WTC11 (cell line): ENCODE results near the gene GALNT2. TPM values are rescaled to one million over a fixed set of nuclear protein-coding genes. Genes with fewer than 3 reads are reported as not detected.

ENCODE experiments used
- ATAC-seq: fragments of 200-7000 bp; cut with Tn5 transposase; 2 replicates; pipeline ENCODE4 v1.10.0; 2021; ENCODE audit warnings: mild to moderate bottlenecking, moderate library complexity
- CTCF ChIA-PET: fragments of 300-600 bp; sonication (Branson Sonifier 250); formaldehyde crosslinking; loops from one replicate; lab custom pipeline; 2021; ENCODE audit warnings: antibody characterized with exemption; lab: Charles Lee
- POLR2A ChIA-PET: fragments of 350-600 bp; sonication (Branson Sonifier 250); formaldehyde crosslinking; loops from one replicate; lab custom pipeline; 2021; ENCODE audit warnings: antibody characterized with exemption; lab: Charles Lee
- DNase-seq: peaks from one replicate; pipeline ENCODE4 v3.0.0; 2021; ENCODE audit warnings: low spot score
- H3K27ac Mint-ChIP-seq: 2 replicates; pipeline ENCODE4 v1.8.0; 2021; ENCODE audit warnings: mixed read lengths
- H3K27me3 Mint-ChIP-seq: 2 replicates; pipeline ENCODE4 v1.8.0; 2021; ENCODE audit warnings: low read depth, mild to moderate bottlenecking, moderate library complexity, mixed read lengths
- H3K36me3 Mint-ChIP-seq: 2 replicates; pipeline ENCODE4 v1.8.0; 2021; ENCODE audit warnings: mixed read lengths
- H3K4me1 Mint-ChIP-seq: 2 replicates; pipeline ENCODE4 v1.8.0; 2022; ENCODE audit warnings: mixed read lengths
- H3K4me3 Mint-ChIP-seq: 2 replicates; pipeline ENCODE4 v1.8.0; 2021; ENCODE audit warnings: mild to moderate bottlenecking, moderate library complexity, mixed read lengths
- H3K9me3 Mint-ChIP-seq: 2 replicates; pipeline ENCODE4 v1.8.0; 2021; ENCODE audit warnings: mixed read lengths
- AFF4 ChIP-seq: sonication (generic); formaldehyde crosslinking; IDR thresholded peaks from 2 replicates; pipeline ENCODE4 v1.8.1; 2023; ENCODE audit warnings: mild to moderate bottlenecking, missing genetic modification reagents, borderline replicate concordance
- ATF3 ChIP-seq: sonication (generic); formaldehyde crosslinking; conservative IDR thresholded peaks from 2 replicates; pipeline ENCODE4 v1.8.1; 2022; ENCODE audit warnings: mild to moderate bottlenecking, missing genetic modification reagents
- CTCF ChIP-seq: fragments of 200-600 bp; IDR thresholded peaks from 2 replicates; pipeline ENCODE4 v1.8.0; 2022; ENCODE audit warnings: antibody characterized with exemption
- ERG ChIP-seq: fragments of 250-450 bp; sonication (Bioruptor Pico); IDR thresholded peaks from 2 replicates; pipeline ENCODE4 v1.8.0; 2021; ENCODE audit warnings: mild to moderate bottlenecking
- FOXJ3 ChIP-seq: sonication (generic); formaldehyde crosslinking; IDR thresholded peaks from 2 replicates; pipeline ENCODE4 v1.9.0; 2021; ENCODE audit warnings: missing genetic modification reagents, mild to moderate bottlenecking, borderline replicate concordance
- FOXK1 ChIP-seq: sonication (generic); formaldehyde crosslinking; IDR thresholded peaks from 2 replicates; pipeline ENCODE4 v1.8.0; 2022; ENCODE audit warnings: mild to moderate bottlenecking, moderate library complexity, missing genetic modification reagents
- GTF2I ChIP-seq: fragments of 250-450 bp; sonication (Bioruptor Pico); conservative IDR thresholded peaks from 2 replicates; pipeline ENCODE4 v1.4.0; 2021; ENCODE audit warnings: mild to moderate bottlenecking
- JUN ChIP-seq: sonication (generic); formaldehyde crosslinking; IDR thresholded peaks from 2 replicates; pipeline ENCODE4 v1.8.0; 2023; ENCODE audit warnings: mild to moderate bottlenecking, missing genetic modification reagents
- NR1H2 ChIP-seq: sonication (generic); formaldehyde crosslinking; IDR thresholded peaks from 2 replicates; pipeline ENCODE4 v1.9.0; 2021; ENCODE audit warnings: mild to moderate bottlenecking, moderate library complexity, missing genetic modification reagents
- RELA ChIP-seq: sonication (generic); formaldehyde crosslinking; IDR thresholded peaks from 2 replicates; pipeline ENCODE4 v1.8.1; 2022; ENCODE audit warnings: missing genetic modification reagents, mild to moderate bottlenecking, borderline replicate concordance
- SMAD3 ChIP-seq: sonication (generic); formaldehyde crosslinking; IDR thresholded peaks from 2 replicates; pipeline ENCODE4 v1.8.0; 2022; ENCODE audit warnings: missing genetic modification reagents, mild to moderate bottlenecking, borderline replicate concordance
- SMAD4 ChIP-seq: sonication (generic); formaldehyde crosslinking; IDR thresholded peaks from 2 replicates; pipeline ENCODE4 v1.8.0; 2022; ENCODE audit warnings: mild to moderate bottlenecking, missing genetic modification reagents
- ZBTB21 ChIP-seq: sonication (generic); formaldehyde crosslinking; IDR thresholded peaks from 2 replicates; pipeline ENCODE4 v1.8.1; 2023; ENCODE audit warnings: mild to moderate bottlenecking, missing genetic modification reagents, borderline replicate concordance
- ZNF121 ChIP-seq: sonication (generic); formaldehyde crosslinking; IDR thresholded peaks from 2 replicates; pipeline ENCODE4 v1.8.0; 2023; ENCODE audit warnings: missing genetic modification reagents
- ZNF219 ChIP-seq: sonication (generic); formaldehyde crosslinking; IDR thresholded peaks from 2 replicates; pipeline ENCODE4 v1.8.0; 2023; ENCODE audit warnings: missing genetic modification reagents, mild to moderate bottlenecking, borderline replicate concordance
- total RNA-seq: library from RNA; stranded (reverse); gene quantifications from 3 replicates; pipeline ENCODE4 v1.2.3, GENCODE V29; 2021
- TF ChIP-seq, protein P1 (sequence below): fragments of 250-450 bp; sonication (Bioruptor Pico); IDR thresholded peaks from 2 replicates; pipeline ENCODE4 v1.9.0; 2021; ENCODE audit warnings: mild to moderate bottlenecking, borderline replicate concordance
- TF ChIP-seq, protein P2 (sequence below): sonication (generic); formaldehyde crosslinking; IDR thresholded peaks from 2 replicates; pipeline ENCODE4 v1.8.0; 2022; ENCODE audit warnings: mild to moderate bottlenecking, missing genetic modification reagents
- TF ChIP-seq, protein P3 (sequence below): sonication (generic); formaldehyde crosslinking; IDR thresholded peaks from 2 replicates; pipeline ENCODE4 v1.8.0; 2022; ENCODE audit warnings: mild to moderate bottlenecking, missing genetic modification reagents

GALNT2 gene
- total RNA-seq, 1 experiment from 2014 or later = 74.8 TPM

GRCh38 chr1:230211436-230212145, 144.6 kb downstream of the GALNT2 start:
- peak overlapping the region; percentile 46; the same call in 1 of the 2 replicates for H3K27ac Mint-ChIP-seq
- no peaks in the 10 kb centered on the region for H3K9me3 Mint-ChIP-seq
- peaks cover 17% of the 10 kb centered on the region for H3K4me1 Mint-ChIP-seq
- DNase-seq (no peak), ATAC-seq (no peak)
- CTCF ChIA-PET = interaction anchor here (1.6 kb wide), 1 partner anchor 92 kb away, joined by 3 read pairs; no protein-coding TSS in a partner anchor
- no peak overlapping the region for H3K4me3 Mint-ChIP-seq
- TF ChIP-seq JUN (CRISPR knock-in tag) (no peak), ZNF121 (CRISPR knock-in tag) (peak; percentile 2; the same call in 1 of the 2 replicates)
- POLR2A ChIA-PET = no interaction called here
- no peaks in the 10 kb centered on the region for H3K27me3 Mint-ChIP-seq
- peaks cover 2% of the 10 kb centered on the region; the same call in 1 of the 2 replicates for H3K36me3 Mint-ChIP-seq

DNA sequence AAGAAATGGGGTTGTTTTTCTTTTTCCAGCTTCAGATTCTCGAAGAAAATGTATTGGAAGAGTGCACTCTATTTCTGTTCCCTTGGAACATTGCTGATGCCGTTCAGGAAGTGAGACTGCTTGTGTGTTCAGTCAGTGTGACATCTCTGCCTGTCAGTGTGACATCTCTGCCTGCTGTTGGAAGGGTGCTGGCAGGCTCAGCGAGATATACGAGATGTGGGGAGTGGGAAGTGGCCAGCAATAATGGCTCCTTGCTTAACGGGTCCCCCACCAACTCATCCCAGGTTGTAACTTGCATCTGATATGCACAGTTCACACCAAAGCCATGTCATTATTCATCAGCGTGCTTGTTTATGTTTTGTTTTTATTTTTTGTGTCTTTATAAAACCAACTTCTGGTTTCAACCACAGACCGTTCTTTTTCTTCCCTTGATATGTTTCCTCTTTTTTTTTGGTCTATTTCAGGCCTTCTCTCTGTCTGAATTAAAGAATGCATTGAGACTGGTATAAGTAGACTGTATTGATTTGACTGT, 145.4 kb downstream of the GALNT2 start:
- H3K9me3 Mint-ChIP-seq = no peaks in the 10 kb centered on the region
- CTCF ChIA-PET = no interaction called here
- DNase-seq (no peak), ATAC-seq (no peak)
- H3K27ac Mint-ChIP-seq = no peak overlapping the region
- no peak overlapping the region for H3K4me3 Mint-ChIP-seq
- POLR2A ChIA-PET = no interaction called here
- peaks cover 17% of the 10 kb centered on the region for H3K4me1 Mint-ChIP-seq
- H3K27me3 Mint-ChIP-seq = no peaks in the 10 kb centered on the region
- peaks cover 2% of the 10 kb centered on the region; the same call in 1 of the 2 replicates for H3K36me3 Mint-ChIP-seq
- TF ChIP-seq SMAD3 (no peak), AFF4 (CRISPR knock-in tag) (no peak), RELA (CRISPR knock-in tag) (no peak), FOXJ3 (CRISPR knock-in tag) (no peak), CTCF (no peak), ZBTB21 (no peak), GTF2I (CRISPR knock-in tag) (no peak), ATF3 (CRISPR knock-in tag) (no peak), NR1H2 (CRISPR knock-in tag) (no peak), SMAD4 (CRISPR knock-in tag) (no peak), ERG (no peak), FOXK1 (no peak), ZNF219 (CRISPR knock-in tag) (no peak)
- TF ChIP-seq, protein P1, sequence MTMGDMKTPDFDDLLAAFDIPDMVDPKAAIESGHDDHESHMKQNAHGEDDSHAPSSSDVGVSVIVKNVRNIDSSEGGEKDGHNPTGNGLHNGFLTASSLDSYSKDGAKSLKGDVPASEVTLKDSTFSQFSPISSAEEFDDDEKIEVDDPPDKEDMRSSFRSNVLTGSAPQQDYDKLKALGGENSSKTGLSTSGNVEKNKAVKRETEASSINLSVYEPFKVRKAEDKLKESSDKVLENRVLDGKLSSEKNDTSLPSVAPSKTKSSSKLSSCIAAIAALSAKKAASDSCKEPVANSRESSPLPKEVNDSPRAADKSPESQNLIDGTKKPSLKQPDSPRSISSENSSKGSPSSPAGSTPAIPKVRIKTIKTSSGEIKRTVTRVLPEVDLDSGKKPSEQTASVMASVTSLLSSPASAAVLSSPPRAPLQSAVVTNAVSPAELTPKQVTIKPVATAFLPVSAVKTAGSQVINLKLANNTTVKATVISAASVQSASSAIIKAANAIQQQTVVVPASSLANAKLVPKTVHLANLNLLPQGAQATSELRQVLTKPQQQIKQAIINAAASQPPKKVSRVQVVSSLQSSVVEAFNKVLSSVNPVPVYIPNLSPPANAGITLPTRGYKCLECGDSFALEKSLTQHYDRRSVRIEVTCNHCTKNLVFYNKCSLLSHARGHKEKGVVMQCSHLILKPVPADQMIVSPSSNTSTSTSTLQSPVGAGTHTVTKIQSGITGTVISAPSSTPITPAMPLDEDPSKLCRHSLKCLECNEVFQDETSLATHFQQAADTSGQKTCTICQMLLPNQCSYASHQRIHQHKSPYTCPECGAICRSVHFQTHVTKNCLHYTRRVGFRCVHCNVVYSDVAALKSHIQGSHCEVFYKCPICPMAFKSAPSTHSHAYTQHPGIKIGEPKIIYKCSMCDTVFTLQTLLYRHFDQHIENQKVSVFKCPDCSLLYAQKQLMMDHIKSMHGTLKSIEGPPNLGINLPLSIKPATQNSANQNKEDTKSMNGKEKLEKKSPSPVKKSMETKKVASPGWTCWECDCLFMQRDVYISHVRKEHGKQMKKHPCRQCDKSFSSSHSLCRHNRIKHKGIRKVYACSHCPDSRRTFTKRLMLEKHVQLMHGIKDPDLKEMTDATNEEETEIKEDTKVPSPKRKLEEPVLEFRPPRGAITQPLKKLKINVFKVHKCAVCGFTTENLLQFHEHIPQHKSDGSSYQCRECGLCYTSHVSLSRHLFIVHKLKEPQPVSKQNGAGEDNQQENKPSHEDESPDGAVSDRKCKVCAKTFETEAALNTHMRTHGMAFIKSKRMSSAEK = no peak
- TF ChIP-seq, protein P2, sequence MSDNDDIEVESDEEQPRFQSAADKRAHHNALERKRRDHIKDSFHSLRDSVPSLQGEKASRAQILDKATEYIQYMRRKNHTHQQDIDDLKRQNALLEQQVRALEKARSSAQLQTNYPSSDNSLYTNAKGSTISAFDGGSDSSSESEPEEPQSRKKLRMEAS = no peak
- TF ChIP-seq, protein P3, sequence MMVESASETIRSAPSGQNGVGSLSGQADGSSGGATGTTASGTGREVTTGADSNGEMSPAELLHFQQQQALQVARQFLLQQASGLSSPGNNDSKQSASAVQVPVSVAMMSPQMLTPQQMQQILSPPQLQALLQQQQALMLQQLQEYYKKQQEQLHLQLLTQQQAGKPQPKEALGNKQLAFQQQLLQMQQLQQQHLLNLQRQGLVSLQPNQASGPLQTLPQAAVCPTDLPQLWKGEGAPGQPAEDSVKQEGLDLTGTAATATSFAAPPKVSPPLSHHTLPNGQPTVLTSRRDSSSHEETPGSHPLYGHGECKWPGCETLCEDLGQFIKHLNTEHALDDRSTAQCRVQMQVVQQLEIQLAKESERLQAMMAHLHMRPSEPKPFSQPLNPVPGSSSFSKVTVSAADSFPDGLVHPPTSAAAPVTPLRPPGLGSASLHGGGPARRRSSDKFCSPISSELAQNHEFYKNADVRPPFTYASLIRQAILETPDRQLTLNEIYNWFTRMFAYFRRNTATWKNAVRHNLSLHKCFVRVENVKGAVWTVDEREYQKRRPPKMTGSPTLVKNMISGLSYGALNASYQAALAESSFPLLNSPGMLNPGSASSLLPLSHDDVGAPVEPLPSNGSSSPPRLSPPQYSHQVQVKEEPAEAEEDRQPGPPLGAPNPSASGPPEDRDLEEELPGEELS (CRISPR knock-in tag) = no peak
